ENCODE results near the gene MCF2L2. TPM values are rescaled to one million over a fixed set of nuclear protein-coding genes. Genes with fewer than 3 reads are reported as not detected.

Gene MCF2L2
- total and polyA plus RNA-seq, 9 of the 15 experiments (the other 6 are each of a cell fraction or from before 2014, with no cell fraction given): 0.56 to 4.2 (median 3.0) TPM

DNA sequence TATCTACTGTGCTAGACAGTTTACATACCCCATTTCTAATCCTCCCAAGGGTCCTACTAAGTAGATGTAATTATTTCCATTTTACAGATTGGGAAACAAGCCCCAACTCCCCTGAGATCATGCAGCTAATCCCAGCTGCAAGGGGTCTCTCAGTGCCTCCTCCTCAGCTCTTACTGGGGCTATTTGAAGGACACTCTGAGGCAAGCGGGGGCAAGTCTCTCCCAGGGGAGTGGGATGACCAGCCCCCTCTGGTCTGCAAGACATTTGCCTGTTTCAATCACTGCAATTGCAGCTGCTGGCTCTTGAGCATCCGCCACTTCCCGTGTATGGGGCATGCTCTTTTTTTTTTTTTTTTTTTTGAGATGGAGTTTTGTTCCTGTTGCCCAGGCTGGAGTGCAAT, 277.3 kb downstream of the MCF2L2 start:
- in situ Hi-C loops (cut with MboI): no loop called here
- ATAC-seq (no peak), DNase-seq (ENCODE audit: extremely low read depth in 1 of 4, low spot score in 3 of 4) (no peak), FAIRE-seq (no peak)
- H3K36me3 ChIP-seq (ENCODE audit: control insufficient read depth, insufficient read depth, low read length): no peaks in the 10 kb centered on the region
- no peaks in the 10 kb centered on the region for H3K79me2 ChIP-seq (ENCODE audit: control insufficient read depth, insufficient read depth, low read length)
- peaks cover 12 to 24% of the 10 kb centered on the region in 2 experiments for H3K27me3 ChIP-seq (ENCODE audit: control insufficient read depth in 2 of 2, insufficient read depth in 2 of 2, low read length in 2 of 2)
- no TSS peak for BruUV-seq (replicated peaks)
- 39% methylated on average over 3 of the region's 3 CpGs for WGBS (ENCODE audit: insufficient coverage, low coverage, missing lambda C conversion rate)
- no peak for TF ChIP-seq HNRNPK (IDR thresholded peaks at IDR 0.05; ENCODE audit: low read depth, low read length, poor library complexity, severe bottlenecking)
- TF ChIP-seq HMBOX1 (IDR thresholded peaks at IDR 0.05): no peak
- no peak for TF ChIP-seq ESRRB (CRISPR knock-in tag; IDR thresholded peaks at IDR 0.05; ENCODE audit: borderline replicate concordance)
- TF ChIP-seq EZH2 (IDR thresholded peaks at IDR 0.05; ENCODE audit: borderline replicate concordance, low read depth, low read length): no peak
- TF ChIP-seq, protein P1, sequence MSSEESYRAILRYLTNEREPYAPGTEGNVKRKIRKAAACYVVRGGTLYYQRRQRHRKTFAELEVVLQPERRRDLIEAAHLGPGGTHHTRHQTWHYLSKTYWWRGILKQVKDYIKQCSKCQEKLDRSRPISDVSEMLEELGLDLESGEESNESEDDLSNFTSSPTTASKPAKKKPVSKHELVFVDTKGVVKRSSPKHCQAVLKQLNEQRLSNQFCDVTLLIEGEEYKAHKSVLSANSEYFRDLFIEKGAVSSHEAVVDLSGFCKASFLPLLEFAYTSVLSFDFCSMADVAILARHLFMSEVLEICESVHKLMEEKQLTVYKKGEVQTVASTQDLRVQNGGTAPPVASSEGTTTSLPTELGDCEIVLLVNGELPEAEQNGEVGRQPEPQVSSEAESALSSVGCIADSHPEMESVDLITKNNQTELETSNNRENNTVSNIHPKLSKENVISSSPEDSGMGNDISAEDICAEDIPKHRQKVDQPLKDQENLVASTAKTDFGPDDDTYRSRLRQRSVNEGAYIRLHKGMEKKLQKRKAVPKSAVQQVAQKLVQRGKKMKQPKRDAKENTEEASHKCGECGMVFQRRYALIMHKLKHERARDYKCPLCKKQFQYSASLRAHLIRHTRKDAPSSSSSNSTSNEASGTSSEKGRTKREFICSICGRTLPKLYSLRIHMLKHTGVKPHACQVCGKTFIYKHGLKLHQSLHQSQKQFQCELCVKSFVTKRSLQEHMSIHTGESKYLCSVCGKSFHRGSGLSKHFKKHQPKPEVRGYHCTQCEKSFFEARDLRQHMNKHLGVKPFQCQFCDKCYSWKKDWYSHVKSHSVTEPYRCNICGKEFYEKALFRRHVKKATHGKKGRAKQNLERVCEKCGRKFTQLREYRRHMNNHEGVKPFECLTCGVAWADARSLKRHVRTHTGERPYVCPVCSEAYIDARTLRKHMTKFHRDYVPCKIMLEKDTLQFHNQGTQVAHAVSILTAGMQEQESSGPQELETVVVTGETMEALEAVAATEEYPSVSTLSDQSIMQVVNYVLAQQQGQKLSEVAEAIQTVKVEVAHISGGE (CRISPR knock-in tag; IDR thresholded peaks at IDR 0.05): no peak
- no peak for TF ChIP-seq ZNF253 (CRISPR knock-in tag; conservative IDR thresholded peaks at IDR 0.05)
- H3K4me3 ChIP-seq: no peak overlapping the region
- H3K27ac ChIP-seq (ENCODE audit: extremely low read depth, low read depth, low read length): no peak overlapping the region
- POLR2A ChIA-PET: interaction anchor here (1.3 kb wide), 1 partner anchor 9 kb away, joined by 3 read pairs; no protein-coding TSS in a partner anchor
- H3K9me1 ChIP-seq (ENCODE audit: control insufficient read depth, insufficient read depth, low read length): no peaks in the 10 kb centered on the region
- CTCF ChIA-PET (ENCODE audit: low intra/inter-chr PET ratio): no interaction called here
- no peaks in the 10 kb centered on the region for H4K20me1 ChIP-seq (replicated peaks; ENCODE audit: control insufficient read depth, insufficient read depth, low read length)
- H2AFZ ChIP-seq (ENCODE audit: low read depth, low read length): no peak overlapping the region
- H3K4me2 ChIP-seq (ENCODE audit: insufficient read depth, low read length): no peak overlapping the region
- no peaks in the 10 kb centered on the region for H3K9me3 ChIP-seq (replicated peaks; ENCODE audit: control insufficient read depth, insufficient read depth, low read depth, low read length)
- H3K4me1 ChIP-seq (replicated peaks in 1 of 2; ENCODE audit: control insufficient read depth in 2 of 2, insufficient read depth in 2 of 2, low read length in 2 of 2): no peaks in the 10 kb centered on the region; a peak in 1 of 5 replicates
- no peak overlapping the region for H3K9ac ChIP-seq (ENCODE audit: insufficient read depth in 1 of 2, low read depth in 2 of 2, low read length in 2 of 2)
- intact Hi-C loops (cut with micrococcal nuclease): no loop called here
